GM23338 (cell line): ENCODE results near the gene SPATA31D4. TPM values are rescaled to one million over a fixed set of nuclear protein-coding genes. Genes with fewer than 3 reads are reported as not detected.
"Not testable (repeated sequence)": the region's sequence is repeated elsewhere in the genome, so short reads cannot be mapped to it uniquely, and the experiment has no call there.

Experiments used
- ATAC-seq: fragments of 200-7000 bp; cut with Tn5 transposase; 3 replicates; pipeline ENCODE4 v1.9.1; 2020
- DNase-seq: peaks from one replicate; pipeline ENCODE4 v3.0.0-alpha.2; 2015; ENCODE audit warnings: low spot score
- H2AFZ ChIP-seq: fragments of 200-600 bp; sonication (generic); 2 replicates; pipeline ENCODE4 v1.8.0; 2016; ENCODE audit warnings: antibody characterized with exemption, mild to moderate bottlenecking, moderate library complexity
- H3F3A ChIP-seq: fragments of 200-600 bp; sonication (generic); replicated peaks from 2 replicates; pipeline ENCODE4 v1.8.0; 2017; ENCODE audit warnings: antibody characterized with exemption, mixed run types, low read depth
- H3K27ac ChIP-seq: fragments of 200-600 bp; sonication (generic); 2 replicates; pipeline ENCODE4 v1.6.1; 2016; ENCODE audit warnings: low read depth
- H3K27me3 ChIP-seq: fragments of 200-600 bp; sonication (generic); 2 replicates; pipeline ENCODE4 v1.8.0; 2016; ENCODE audit warnings: mild to moderate bottlenecking, mixed run types, moderate library complexity; ENCODE audit not compliant: insufficient read depth
- H3K36me3 ChIP-seq: fragments of 200-600 bp; sonication (generic); 2 replicates; pipeline ENCODE4 v1.8.0; 2016; ENCODE audit warnings: mild to moderate bottlenecking; ENCODE audit not compliant: insufficient read depth
- H3K4me1 ChIP-seq: fragments of 200-600 bp; sonication (generic); 2 replicates; pipeline ENCODE4 v1.8.0; 2016; ENCODE audit warnings: mild to moderate bottlenecking, moderate library complexity; ENCODE audit not compliant: insufficient read depth
- H3K4me2 ChIP-seq: fragments of 200-600 bp; sonication (generic); 2 replicates; pipeline ENCODE4 v1.7.1; 2017; ENCODE audit warnings: mixed run types
- H3K4me3 ChIP-seq: fragments of 200-600 bp; sonication (generic); 2 replicates; pipeline ENCODE4 v1.6.1; 2016; ENCODE audit warnings: mixed run types
- H3K79me2 ChIP-seq: fragments of 200-600 bp; sonication (generic); replicated peaks from 2 replicates; pipeline ENCODE4 v1.8.0; 2017; ENCODE audit warnings: mild to moderate bottlenecking; ENCODE audit not compliant: insufficient read depth
- H3K9me2 ChIP-seq: fragments of 200-600 bp; sonication (generic); 2 replicates; pipeline ENCODE4 v1.8.0; 2017; ENCODE audit not compliant: insufficient read depth
- H4K20me1 ChIP-seq: fragments of 200-600 bp; sonication (generic); replicated peaks from 2 replicates; pipeline ENCODE4 v1.8.0; 2017; ENCODE audit warnings: mild to moderate bottlenecking; ENCODE audit not compliant: insufficient read depth
- H3K27ac Mint-ChIP-seq: 2 replicates; pipeline ENCODE4 v1.8.0; 2020; ENCODE audit warnings: inconsistent platforms, mild to moderate bottlenecking, moderate library complexity, mixed read lengths
- H3K27me3 Mint-ChIP-seq: 3 replicates; pipeline ENCODE4 v1.8.0; 2022; ENCODE audit warnings: low read depth, mild to moderate bottlenecking, moderate library complexity, mixed read lengths, inconsistent platforms; ENCODE audit not compliant: insufficient read depth, poor library complexity
- H3K36me3 Mint-ChIP-seq: 3 replicates; pipeline ENCODE4 v1.8.0; 2021; ENCODE audit warnings: low read depth, mild to moderate bottlenecking, inconsistent platforms, moderate library complexity, mixed read lengths
- H3K4me1 Mint-ChIP-seq: 3 replicates; pipeline ENCODE4 v1.8.0; 2020; ENCODE audit warnings: mild to moderate bottlenecking, inconsistent platforms, mixed read lengths
- H3K4me3 Mint-ChIP-seq: 3 replicates; pipeline ENCODE4 v1.8.0; 2021; ENCODE audit warnings: moderate library complexity, mild to moderate bottlenecking, inconsistent platforms, mixed read lengths
- H3K9me3 Mint-ChIP-seq: 3 replicates; pipeline ENCODE4 v1.8.0; 2020; ENCODE audit warnings: moderate library complexity, mild to moderate bottlenecking, inconsistent platforms, mixed read lengths
- CREB1 ChIP-seq: fragments of 250-450 bp; sonication (Bioruptor Pico); IDR thresholded peaks from 2 replicates; pipeline ENCODE4 v1.5.0; 2020; ENCODE audit warnings: low read depth, mild to moderate bottlenecking, moderate library complexity
- CTCF ChIP-seq, 2 experiments: fragments of 200-600 bp in 1 of 2; sonication (generic) in 1 of 2; conservative IDR thresholded peaks; 2 replicates each; pipeline versions ENCODE4 v1.5.1 to v1.6.1; 2016 to 2017; ENCODE audit warnings: antibody characterized with exemption in 2 of 2, low read depth in 2 of 2, mild to moderate bottlenecking in 2 of 2, moderate library complexity in 1 of 2
- ETS1 ChIP-seq: IDR thresholded peaks from 2 replicates; pipeline ENCODE4 v1.6.1; 2016; ENCODE audit warnings: antibody characterized with exemption
- EZH2 ChIP-seq: fragments of 200-600 bp; sonication (generic); IDR thresholded peaks from one replicate; pipeline ENCODE4 v1.8.0; 2017; ENCODE audit warnings: antibody characterized with exemption, mild to moderate bottlenecking, low read depth; ENCODE audit not compliant: unreplicated experiment
- EZH2phosphoT487 ChIP-seq: fragments of 200-600 bp; sonication (generic); IDR thresholded peaks from one replicate; pipeline ENCODE4 v1.8.1; 2018; ENCODE audit warnings: antibody characterized with exemption; ENCODE audit not compliant: unreplicated experiment
- JUNB ChIP-seq: IDR thresholded peaks from one replicate; pipeline ENCODE4 v1.6.1; 2016; ENCODE audit warnings: antibody characterized with exemption; ENCODE audit not compliant: unreplicated experiment
- NANOG ChIP-seq: IDR thresholded peaks from 2 replicates; pipeline ENCODE4 v1.6.1; 2016; ENCODE audit warnings: antibody characterized with exemption, borderline replicate concordance
- POLR2AphosphoS5 ChIP-seq: IDR thresholded peaks from 2 replicates; pipeline ENCODE4 v1.6.1; 2016; ENCODE audit warnings: antibody characterized with exemption, low read depth
- REST ChIP-seq: IDR thresholded peaks from one replicate; pipeline ENCODE4 v1.6.1; 2018; ENCODE audit warnings: antibody characterized with exemption; ENCODE audit not compliant: unreplicated experiment
- STAT1 ChIP-seq: IDR thresholded peaks from one replicate; pipeline ENCODE4 v1.6.1; 2016; ENCODE audit warnings: antibody characterized with exemption; ENCODE audit not compliant: unreplicated experiment
- ZNF114 ChIP-seq: fragments of 250-450 bp; sonication (Bioruptor Pico); IDR thresholded peaks from 2 replicates; pipeline ENCODE4 v1.5.0; 2020; ENCODE audit warnings: mild to moderate bottlenecking, moderate library complexity
- ZNF331 ChIP-seq: fragments of 250-450 bp; sonication (Bioruptor Pico); IDR thresholded peaks from 2 replicates; pipeline ENCODE4 v1.5.0; 2020; ENCODE audit warnings: low read depth, mild to moderate bottlenecking, moderate library complexity
- polyA plus RNA-seq: library from polyadenylated mRNA; unstranded; fragments of >200 nt; fragmentation: Nextera tagmentation; extraction: Ambion mirVana; gene quantifications from 2 replicates; pipeline ENCODE4 v1.2.1, GENCODE V29; 2016
- total RNA-seq: library from RNA; depleted of rRNA; stranded (reverse); fragments of >200 nt; shearing (Covaris generic); gene quantifications from 2 replicates; pipeline ENCODE4 v1.2.3, GENCODE V29; 2014

The SPATA31D4 gene
- total and polyA plus RNA-seq, 2 experiments from 2014 or later: not detected

- H3K27ac ChIP-seq, H2AFZ ChIP-seq, H3K36me3 ChIP-seq, H3K4me3 ChIP-seq, H3K9me3 Mint-ChIP-seq, H3K27ac Mint-ChIP-seq, H3K9me2 ChIP-seq, ATAC-seq, H3F3A ChIP-seq, H3K79me2 ChIP-seq, H3K27me3 ChIP-seq, H4K20me1 ChIP-seq, H3K4me3 Mint-ChIP-seq, DNase-seq, H3K4me2 ChIP-seq, H3K36me3 Mint-ChIP-seq, H3K27me3 Mint-ChIP-seq, H3K4me1 ChIP-seq, H3K4me1 Mint-ChIP-seq: not testable (repeated sequence)
Measured at GRCh38 chr9:81948650-81949049, 20.4 kb downstream of the SPATA31D4 start.

GRCh38 chr9:81953096-81953495 is 24.9 kb downstream of the SPATA31D4 start:
- no peaks in the 10 kb centered on the region for H3F3A ChIP-seq
- H3K4me2 ChIP-seq: no peak overlapping the region
- no peak overlapping the region for H2AFZ ChIP-seq
- no peaks in the 10 kb centered on the region for H3K36me3 ChIP-seq
- H3K4me3 Mint-ChIP-seq: no peak overlapping the region
- H3K36me3 Mint-ChIP-seq: peaks cover 33% of the 10 kb centered on the region
- no peak for DNase-seq
- peaks cover 6% of the 10 kb centered on the region; the same call in 1 of the 2 replicates for H3K9me2 ChIP-seq
- H4K20me1 ChIP-seq: no peaks in the 10 kb centered on the region
- no peaks in the 10 kb centered on the region for H3K27me3 ChIP-seq
- no peak overlapping the region for H3K27ac ChIP-seq
- no peak overlapping the region for H3K27ac Mint-ChIP-seq
- H3K79me2 ChIP-seq: no peaks in the 10 kb centered on the region
- no peaks in the 10 kb centered on the region for H3K4me1 ChIP-seq
- H3K4me1 Mint-ChIP-seq: no peaks in the 10 kb centered on the region
- no peak for ATAC-seq
- no peak overlapping the region for H3K4me3 ChIP-seq
- H3K9me3 Mint-ChIP-seq: peaks cover 45% of the 10 kb centered on the region
- no peaks in the 10 kb centered on the region for H3K27me3 Mint-ChIP-seq
- TF ChIP-seq POLR2AphosphoS5 (no peak), EZH2 (no peak), CTCF (conservative IDR thresholded peaks at IDR 0.05; ENCODE audit: low read depth in 2 of 2) (no peak), STAT1 (no peak), ETS1 (no peak), CREB1 (CRISPR knock-in tag) (no peak), ZNF114 (CRISPR knock-in tag) (no peak), REST (no peak), EZH2phosphoT487 (no peak), JUNB (no peak), ZNF331 (CRISPR knock-in tag) (no peak), NANOG (no peak)
